Measurements from ENCODE around the gene SAMD4B. TPM values are rescaled to one million over a fixed set of nuclear protein-coding genes. Genes with fewer than 3 reads are reported as not detected.
A peak's percentile ranks its signal among the peaks of the same experiment; 100 is the strongest.

Gene SAMD4B
- total and polyA plus RNA-seq, 9 of the 15 experiments (the other 6 are each of a cell fraction or from before 2014, with no cell fraction given): 3.4 to 90.5 (median 38.0) TPM

- WGBS (ENCODE audit: insufficient coverage, low coverage, missing lambda C conversion rate): 40% methylated on average over 17 of the region's 17 CpGs
- Histone ChIP-seq H3K4me3 (no peak overlapping the region), H3K27ac (ENCODE audit: extremely low read depth, low read depth, low read length) (peak overlapping the region; percentile 68), H3K36me3 (ENCODE audit: control insufficient read depth, insufficient read depth, low read length) (peaks cover 27% of the 10 kb centered on the region; the same call in 2 of the 3 replicates), H3K9me3 (replicated peaks; ENCODE audit: control insufficient read depth, insufficient read depth, low read depth, low read length) (no peaks in the 10 kb centered on the region), H3K9ac (ENCODE audit: insufficient read depth in 1 of 2, low read depth in 2 of 2, low read length in 2 of 2) (peak overlapping the region; percentile 33 to 85; a peak in 3 of 4 replicates), H3K4me2 (ENCODE audit: insufficient read depth, low read length) (peak overlapping the region; percentile 52), H3K9me1 (ENCODE audit: control insufficient read depth, insufficient read depth, low read length) (peaks cover 3% of the 10 kb centered on the region), H4K20me1 (replicated peaks; ENCODE audit: control insufficient read depth, insufficient read depth, low read length) (no peaks in the 10 kb centered on the region), H2AFZ (ENCODE audit: low read depth, low read length) (peak overlapping the region; percentile 45; the same call in 1 of the 2 replicates), H3K79me2 (ENCODE audit: control insufficient read depth, insufficient read depth, low read length) (peaks cover 2% of the 10 kb centered on the region; the same call in 2 of the 3 replicates), H3K4me1 (replicated peaks in 1 of 2; ENCODE audit: control insufficient read depth in 2 of 2, insufficient read depth in 2 of 2, low read length in 2 of 2) (peaks cover 33 to 42% of the 10 kb centered on the region in 2 experiments), H3K27me3 (ENCODE audit: control insufficient read depth in 2 of 2, insufficient read depth in 2 of 2, low read length in 2 of 2) (no peaks in the 10 kb centered on the region)
- peak; percentile 88 for FAIRE-seq
- peak; percentile 92 for ATAC-seq
- DNase-seq (ENCODE audit: extremely low read depth in 1 of 4, low spot score in 3 of 4): peak; percentile 79 to 92 (median 86)
- CTCF ChIA-PET (ENCODE audit: low intra/inter-chr PET ratio): interaction anchor here (0.5 to 4.4 kb wide), 4 partner anchors 10 to 154 kb away, joined by 3 to 74 read pairs (median 4); partner anchors contain the start of gene PLEKHG2
- POLR2A ChIA-PET: interaction anchor here (0.6 to 1.8 kb wide), 14 partner anchors 9 to 531 kb away, joined by 3 to 12 read pairs (median 4); partner anchors contain the start of genes RPS16, SAMD4B, SUPT5H and TIMM50
- in situ Hi-C loops (cut with MboI): no loop called here
- intact Hi-C loops (cut with micrococcal nuclease): loop anchor here (1.0 kb wide), 1 partner anchor 15 kb away; the partner anchor contains the start of gene PLEKHG2
- BruUV-seq (replicated peaks): no TSS peak
- TF ChIP-seq CGGBP1 (CRISPR knock-in tag; IDR thresholded peaks at IDR 0.05) (no peak), KAT7 (CRISPR knock-in tag; IDR thresholded peaks at IDR 0.05; ENCODE audit: borderline replicate concordance) (no peak), ZNF175 (CRISPR knock-in tag; IDR thresholded peaks at IDR 0.05; ENCODE audit: low read depth) (no peak), HMGN3 (IDR thresholded peaks at IDR 0.05; ENCODE audit: borderline replicate concordance, extremely low read depth, insufficient read length, low read depth, low read length) (peak; percentile 62), DIDO1 (tag; IDR thresholded peaks at IDR 0.05; ENCODE audit: low read depth) (no peak), SMC3 (conservative IDR thresholded peaks at IDR 0.05; ENCODE audit: insufficient read depth, low read depth, low read length) (peak; percentile 99), SMARCB1 (IDR thresholded peaks at IDR 0.05; ENCODE audit: insufficient read length, low read depth) (no peak), CBX3 (IDR thresholded peaks at IDR 0.05; ENCODE audit: borderline replicate concordance in 1 of 2, low read length in 2 of 2) (peak in 1 of 2 experiments; percentile 67; a peak in 1 of 3 replicates), YY1 (IDR thresholded peaks at IDR 0.05; ENCODE audit: borderline replicate concordance in 1 of 3, control insufficient read depth in 1 of 3, extremely low read depth in 1 of 3, insufficient read depth in 3 of 3, insufficient read length in 1 of 3, insufficient replicate concordance in 2 of 3, low read depth in 1 of 3, low read length in 2 of 3) (peak in 1 of 3 experiments; percentile 65), TCF15 (CRISPR knock-in tag; IDR thresholded peaks at IDR 0.05) (no peak), HDAC2 (IDR thresholded peaks at IDR 0.05) (peak; percentile 57; the same call in 1 of the 2 replicates), JUND (IDR thresholded peaks at IDR 0.05; ENCODE audit: borderline replicate concordance, low read depth, low read length) (peak; percentile 53), JUND (tag; IDR thresholded peaks at IDR 0.05; ENCODE audit: borderline replicate concordance, low read depth, low read length) (peak; percentile 49; the same call in 1 of the 3 replicates), HMBOX1 (IDR thresholded peaks at IDR 0.05) (no peak), CCNT2 (IDR thresholded peaks at IDR 0.05; ENCODE audit: borderline replicate concordance, extremely low read depth, insufficient read length, low read depth, low read length) (no peak), CREM (IDR thresholded peaks at IDR 0.05; ENCODE audit: low read depth) (peak; percentile 38; the same call in 1 of the 2 replicates)
Observed at GRCh38 chr19:39397360-39398296, 55.4 kb downstream of the SAMD4B start.

All from K562 (cell line).